NCI-H2196 treated with DMSO at 0.1 percent for 48 hours (cell line): Measurements from ENCODE around the gene SNX9.

ENCODE experiments used
- DNase-seq: peaks from one replicate; lab custom pipeline; 2025; ENCODE audit not compliant: unreplicated experiment; lab: John Stamatoyannopoulos, UW

The SNX9 gene

DNA sequence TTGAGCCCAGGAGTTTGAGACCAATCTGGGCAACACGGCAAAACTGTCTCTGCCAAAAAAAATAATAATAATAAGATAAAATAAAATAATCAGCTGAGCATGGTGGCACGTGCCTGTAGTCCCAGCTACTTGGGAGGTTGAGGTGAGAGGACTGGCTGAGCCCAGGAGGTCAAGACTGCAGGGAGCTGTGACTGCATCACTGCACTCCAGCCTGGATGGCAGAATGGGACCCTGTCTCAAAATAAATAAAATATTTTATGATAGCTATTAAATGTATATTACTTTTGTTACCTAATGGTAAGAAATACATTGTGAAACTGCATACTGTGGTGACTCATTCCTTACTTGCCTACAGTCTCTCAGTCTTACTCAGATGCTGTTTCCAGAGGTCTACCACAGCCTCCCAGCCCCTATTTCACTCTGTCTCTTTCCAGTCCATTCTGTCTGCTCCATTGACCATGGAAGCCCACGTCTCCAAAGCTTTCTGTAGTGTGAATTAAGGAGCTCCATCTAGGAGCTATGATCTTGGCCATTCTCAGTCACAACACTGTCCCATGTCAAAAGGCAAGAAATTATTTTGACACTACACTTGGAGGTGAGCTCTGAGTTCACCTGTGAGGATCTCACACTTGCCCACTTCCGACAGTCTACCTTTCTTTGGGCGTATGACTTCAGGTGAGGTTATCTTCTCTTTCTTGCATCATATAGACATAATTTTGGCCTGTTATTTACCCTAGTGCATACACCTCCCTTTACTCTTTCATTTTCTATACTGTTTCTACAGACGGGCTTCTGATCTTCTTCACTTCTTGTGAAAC, 22.4 kb upstream of the SNX9 start:
- DNase-seq = no peak

DNA sequence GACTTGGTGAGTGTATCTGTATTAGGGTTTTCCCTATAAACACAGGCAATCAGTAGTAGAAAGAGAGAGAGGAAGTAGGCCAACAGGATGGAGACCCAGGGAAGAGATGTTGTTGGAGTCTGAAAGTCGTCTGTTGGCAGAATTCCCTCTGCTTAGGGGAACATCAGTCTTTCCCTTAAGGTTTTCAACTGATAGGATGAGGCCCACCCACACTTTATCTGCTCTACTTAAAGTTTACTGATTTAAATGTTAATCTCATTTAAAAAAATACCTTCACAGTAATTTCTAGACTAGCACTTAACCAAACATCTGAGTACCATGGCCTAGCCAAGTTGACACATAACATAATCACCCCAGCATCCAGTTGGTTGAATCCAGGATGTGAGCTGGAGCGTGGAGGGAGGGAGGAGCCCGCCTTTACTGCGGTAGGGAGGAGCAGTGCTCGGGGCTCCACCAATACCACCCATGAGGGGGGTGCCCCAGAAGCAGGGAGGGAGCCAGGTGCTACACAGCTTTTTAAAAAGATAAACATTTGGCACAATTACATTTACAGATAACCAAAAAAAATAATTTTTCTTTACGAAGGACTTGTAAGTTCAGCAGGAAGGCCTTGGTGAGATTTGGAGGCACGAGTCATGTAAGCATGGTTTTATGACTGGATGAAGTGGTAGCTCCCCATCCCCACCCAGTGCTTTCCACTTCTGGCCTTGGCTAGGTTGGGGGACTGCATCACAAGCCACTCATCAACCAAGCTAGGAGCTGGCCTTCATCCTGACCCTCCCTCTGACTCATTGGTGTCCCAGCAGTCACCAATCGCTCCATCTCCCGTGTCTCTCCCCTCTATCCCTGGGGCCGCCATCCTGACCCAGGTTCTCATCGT, 18.4 kb upstream of the SNX9 start:
- no peak for DNase-seq

DNA sequence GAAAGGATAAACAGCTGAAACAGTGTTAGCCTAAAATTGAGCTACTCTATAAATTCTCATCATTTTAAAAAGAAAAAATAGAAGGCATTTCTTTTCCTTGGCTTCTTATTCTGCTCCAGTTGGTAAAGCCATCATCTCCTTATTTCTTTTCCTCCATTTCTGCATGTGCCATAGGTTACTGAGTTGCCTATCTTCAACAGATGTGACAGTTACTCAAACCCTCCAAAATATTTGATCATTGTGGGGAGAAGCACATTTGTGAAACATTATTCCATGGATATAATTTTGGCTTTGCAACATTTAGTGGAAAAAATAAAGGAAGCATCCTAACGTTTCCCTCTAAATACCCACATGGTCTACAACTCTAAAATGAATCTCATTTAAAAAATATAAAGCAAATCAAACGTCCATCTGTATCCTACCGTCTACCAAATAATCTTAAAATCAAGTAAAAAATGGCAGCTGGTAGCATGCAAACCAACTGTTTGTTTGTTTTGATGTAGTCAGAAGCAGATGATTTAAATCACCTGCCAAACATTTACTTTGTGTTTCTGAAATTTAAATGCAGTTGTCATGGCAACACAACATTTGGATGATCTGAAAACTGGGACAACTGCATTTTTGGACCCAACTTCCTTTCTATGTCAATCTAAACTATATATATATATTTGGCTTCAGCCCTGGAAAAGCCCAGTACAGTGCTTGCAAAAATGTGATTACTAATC, 16.8 kb upstream of the SNX9 start:
- no peak for DNase-seq

DNA sequence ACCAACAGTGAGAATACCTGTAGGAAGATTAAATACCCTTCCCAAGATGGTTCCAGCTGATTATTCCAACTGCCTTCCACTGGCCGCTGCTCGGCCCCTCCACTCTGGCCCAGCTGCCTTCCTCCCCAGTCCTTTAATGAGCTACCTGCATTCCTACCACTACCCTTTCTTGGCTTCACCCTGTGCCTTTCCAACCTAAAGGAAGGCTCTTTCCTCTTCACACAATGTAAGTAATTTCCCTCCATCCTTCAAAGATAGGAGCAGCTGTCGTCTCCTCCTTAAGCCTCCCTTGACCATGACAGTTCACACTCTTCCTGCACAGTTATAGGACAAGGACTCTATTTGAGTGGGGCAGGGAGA, 16.2 kb upstream of the SNX9 start:
- no peak for DNase-seq

DNA sequence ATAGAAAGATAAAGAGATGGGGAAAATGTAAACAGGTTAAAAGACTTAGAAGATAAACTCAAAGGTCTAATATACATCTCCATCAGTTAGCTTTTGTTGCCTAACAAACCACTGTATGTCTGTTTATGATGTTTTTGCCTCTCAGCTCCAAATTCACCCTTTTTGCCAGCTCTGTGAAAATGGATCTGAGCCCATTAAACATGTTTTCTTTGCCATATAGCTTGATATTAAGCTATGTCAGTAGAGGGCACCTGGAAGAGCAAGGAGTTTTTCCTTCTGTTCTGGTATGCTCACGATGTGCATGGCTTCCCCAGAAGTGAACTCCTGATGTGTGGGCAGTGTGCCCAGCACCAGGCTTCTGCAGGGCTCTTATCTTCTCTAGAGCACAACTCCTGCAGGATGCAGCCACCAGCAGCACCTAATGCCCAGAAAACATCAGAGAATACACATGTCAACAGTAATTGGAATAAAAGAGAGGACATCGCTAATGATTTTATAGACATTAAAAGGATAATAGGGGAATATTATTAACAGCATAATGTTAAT, 14.6 kb upstream of the SNX9 start:
- DNase-seq = no peak

DNA sequence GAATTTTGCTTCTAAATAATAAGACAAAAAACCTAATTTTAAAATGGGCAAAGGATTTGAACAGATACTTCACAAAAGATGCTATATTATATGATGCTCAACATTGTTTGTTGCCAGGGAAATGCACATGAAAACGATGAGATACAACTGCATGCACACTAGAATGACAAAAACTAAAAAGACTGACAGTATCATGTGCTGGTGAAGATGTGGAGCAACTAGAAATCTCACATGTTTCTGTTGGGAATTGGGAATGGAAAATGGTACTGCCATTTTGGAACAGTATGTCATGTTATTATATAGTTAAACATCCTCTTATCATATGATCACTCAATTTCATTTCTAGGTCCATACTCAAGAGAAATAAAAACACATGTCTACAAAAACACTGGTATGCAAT, 13.4 kb upstream of the SNX9 start:
- DNase-seq = no peak

DNA sequence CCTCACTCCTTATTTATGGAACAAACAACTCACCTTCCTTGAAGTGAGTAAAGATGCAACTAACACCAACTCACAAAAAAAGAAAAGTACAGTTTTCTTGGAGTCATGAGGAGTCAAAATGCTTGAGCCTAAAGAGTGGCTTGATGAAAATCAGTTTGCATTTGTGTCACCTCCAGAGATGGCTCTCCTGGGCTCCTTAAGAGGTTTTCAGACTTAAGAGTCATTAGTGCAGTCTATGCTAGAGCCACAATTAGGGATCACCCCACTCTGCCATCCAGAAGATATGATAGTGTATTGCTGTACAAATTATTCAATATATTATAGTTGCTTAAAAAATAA, 11.9 kb upstream of the SNX9 start:
- no peak for DNase-seq

DNA sequence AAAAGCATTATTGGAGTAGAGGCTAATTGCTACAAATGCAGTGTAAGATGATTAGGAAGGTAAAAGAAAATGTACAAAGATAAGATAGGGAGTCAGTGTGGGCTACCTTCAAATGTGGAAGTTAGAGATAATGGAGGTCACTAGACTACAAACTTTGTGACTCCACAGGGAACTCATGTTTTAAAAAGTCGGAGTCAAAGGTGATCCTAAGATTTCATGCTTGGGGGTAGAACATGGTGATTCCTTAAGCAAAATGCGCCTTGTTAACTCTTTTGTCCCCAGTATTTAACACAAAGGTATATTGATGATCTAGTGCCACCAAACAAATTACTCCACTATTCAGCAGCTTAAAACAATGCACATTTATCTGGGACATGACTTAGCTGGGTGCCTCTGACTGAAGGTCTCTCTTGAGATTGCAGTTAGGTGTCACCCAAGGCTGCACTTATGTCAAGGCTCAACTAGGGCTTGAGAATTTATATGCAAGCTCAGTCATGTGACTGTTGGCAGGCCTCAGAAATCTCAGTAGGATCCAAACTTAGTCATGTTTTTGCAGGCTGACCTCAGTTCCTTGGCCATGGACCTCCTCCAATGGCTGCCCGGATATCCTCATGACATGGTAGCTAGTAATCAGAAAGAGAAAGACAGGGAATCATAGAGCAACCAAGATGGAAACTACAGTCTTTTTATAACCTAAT, 11.4 kb upstream of the SNX9 start:
- no peak for DNase-seq

DNA sequence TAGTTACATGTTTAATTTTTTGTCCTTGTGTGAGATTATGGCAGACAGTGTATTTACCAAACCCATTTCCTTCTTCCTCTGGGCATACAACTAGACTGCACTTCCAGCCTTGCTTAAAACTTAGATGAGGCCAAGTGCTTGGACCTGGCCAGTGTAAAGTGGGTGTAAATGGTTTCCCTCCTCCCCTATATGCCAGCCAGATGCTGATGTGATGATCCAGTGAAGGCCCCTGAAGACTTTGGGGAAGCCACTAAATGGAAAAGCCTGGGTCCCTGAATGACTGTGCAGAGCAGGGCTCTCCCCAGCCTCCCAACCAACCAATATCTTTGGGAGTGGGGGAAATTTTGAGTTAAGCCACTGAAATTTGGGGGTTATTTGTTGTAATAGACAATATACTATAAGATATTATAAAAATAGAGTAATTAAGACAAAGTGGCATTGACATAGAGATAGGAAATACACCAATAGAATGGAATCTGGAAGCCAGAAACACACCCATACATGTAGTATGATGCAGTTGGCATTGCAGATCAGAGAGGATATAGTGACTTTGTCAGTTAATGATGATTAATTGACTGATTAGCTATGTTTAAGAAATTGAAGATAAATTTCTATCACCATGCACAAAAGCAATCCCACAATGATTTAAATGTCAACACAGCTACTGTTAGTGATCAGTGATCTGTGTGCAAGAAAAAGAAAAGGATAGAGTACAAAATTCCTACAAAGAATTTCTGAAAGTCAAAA, 10.4 kb upstream of the SNX9 start:
- DNase-seq = no peak

DNA sequence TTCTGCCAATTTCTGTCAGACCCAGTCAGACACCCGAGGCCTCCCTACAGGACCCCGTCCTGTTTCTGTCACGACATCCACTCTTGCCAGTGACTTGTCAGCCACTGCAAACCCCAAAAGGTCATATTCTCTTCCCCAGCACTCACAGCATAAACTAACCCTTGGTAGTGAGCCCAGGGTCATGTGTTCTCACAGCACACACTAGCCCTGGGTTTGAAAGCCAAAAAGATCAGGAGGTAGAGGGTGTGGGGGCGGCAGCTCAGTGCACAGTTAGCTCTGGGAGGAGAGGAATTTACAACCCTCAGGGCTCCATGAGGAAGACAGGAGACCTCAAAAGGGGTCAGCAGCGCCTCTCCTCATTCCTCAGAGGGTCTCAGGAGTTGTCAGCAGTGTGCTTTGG, 9.9 kb upstream of the SNX9 start:
- no peak for DNase-seq

DNA sequence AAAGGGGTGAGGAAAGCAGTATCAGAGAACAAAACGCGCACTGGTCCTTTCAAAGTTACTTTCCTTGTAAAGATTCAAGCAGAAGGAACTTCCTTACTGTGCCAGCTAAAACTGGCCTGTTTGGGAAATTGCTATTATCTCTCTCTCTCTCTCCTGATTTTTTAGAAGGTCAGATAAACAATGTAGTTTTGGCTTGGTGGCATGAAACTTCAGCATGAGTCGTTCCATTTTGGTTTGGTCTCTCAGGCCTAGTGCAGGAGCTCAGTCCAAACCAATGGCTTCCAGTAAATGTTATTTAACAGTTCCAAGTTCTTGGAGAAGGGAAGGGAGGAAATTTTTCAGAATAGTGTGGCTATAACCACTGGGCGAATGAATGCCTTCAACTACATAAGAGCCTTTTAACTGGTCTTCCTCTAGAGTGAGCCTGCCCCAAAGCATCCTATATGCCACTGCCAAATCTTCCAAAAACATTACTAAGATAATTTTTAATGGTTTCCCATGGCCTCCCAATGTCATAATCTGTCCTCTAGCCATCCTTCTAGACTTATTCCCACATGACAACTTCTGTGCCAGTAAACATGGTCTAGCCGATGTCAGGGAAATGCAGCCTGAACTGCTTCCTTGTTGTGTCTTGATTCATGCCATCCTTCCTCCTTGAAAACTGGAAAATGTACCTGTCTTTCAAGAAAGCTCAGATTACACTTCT, 9.1 kb upstream of the SNX9 start:
- DNase-seq = no peak

DNA sequence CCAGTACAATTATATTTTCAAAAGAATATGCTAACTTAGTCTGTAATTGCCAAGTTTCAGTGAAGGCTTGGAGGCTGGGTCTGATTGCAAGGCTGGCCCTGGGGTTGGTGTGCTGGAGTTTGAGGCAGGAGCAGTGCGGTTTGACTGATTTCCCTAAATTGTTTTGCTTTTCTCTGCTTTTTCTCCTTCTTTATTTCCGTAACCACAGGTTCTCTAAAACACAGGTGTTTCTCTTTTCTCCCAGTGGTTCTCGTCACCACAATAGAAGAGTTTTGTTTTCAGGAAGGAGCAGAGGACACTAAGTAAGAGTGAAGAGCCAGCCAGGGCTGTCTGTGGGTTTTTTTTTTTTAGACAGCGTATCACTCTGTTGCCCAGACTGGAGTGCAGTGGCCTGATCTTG, 8.2 kb upstream of the SNX9 start:
- no peak for DNase-seq

DNA sequence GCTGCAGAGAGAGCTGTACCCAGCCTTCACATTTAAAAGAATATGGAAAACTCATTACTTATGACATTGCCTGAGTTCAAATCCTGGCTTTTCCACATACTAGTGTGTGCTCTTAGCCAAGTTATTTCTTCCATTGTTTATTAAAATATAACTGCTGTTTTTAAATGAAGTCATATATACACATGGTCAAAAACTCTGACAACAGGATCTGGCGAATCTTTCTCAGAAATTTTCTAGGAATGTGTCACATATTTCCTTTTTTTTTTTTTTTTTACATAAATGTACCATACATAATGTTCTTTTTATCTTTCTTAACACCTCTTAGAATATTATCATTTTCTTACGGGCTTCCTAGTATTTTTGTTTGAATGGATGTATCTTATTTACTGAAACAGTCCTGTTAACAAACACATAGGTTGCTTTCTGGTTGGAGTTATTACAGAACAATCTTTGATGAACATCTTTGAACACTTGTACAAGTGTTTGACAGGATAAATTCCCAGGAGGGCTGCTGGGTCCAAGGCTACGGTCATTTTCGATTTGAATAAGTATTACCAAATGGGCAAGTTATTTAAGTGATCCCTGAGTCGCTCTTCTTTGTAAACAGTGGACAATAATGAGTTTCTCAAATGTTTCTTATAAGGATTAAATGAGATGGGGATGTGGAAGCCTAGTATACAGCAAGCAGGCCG, 1.6 kb upstream of the SNX9 start:
- no peak for DNase-seq

DNA sequence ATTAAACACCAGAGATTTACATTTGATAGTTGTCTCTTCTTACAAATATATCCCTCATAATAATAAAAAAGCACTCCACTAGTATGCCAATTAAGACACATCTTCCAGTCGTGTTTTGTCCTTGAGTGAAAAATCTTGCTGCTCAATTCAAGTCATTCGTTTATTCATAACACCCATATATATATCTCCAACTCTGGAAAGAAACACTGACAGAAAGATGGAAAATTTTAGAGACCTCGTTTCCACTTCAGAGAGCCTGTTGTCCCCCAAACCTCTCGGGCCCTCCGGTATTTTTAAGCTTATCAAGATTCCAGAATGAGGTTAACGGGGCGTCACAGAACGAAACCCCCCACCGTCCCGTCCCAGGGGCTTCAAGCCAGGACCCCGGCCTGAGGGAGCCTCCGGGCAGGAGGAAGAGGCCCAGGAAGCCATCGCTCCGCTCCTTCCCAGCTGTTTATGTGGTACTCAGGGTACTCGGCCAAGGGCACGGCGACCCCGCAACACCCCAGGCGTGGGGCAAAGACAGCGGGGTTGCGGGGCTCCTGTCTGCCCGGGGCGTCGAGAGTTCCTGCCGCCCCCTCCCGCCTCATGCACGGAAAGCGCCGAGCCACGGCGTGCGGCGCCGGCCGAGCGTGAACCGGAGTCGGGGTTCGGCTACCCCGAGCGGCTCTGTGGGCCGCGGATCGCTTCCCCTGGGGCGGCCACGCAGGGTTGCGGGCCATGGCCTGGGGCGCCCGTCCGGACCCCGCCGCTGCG, 623 bp upstream of the SNX9 start:
- DNase-seq = no peak

DNA sequence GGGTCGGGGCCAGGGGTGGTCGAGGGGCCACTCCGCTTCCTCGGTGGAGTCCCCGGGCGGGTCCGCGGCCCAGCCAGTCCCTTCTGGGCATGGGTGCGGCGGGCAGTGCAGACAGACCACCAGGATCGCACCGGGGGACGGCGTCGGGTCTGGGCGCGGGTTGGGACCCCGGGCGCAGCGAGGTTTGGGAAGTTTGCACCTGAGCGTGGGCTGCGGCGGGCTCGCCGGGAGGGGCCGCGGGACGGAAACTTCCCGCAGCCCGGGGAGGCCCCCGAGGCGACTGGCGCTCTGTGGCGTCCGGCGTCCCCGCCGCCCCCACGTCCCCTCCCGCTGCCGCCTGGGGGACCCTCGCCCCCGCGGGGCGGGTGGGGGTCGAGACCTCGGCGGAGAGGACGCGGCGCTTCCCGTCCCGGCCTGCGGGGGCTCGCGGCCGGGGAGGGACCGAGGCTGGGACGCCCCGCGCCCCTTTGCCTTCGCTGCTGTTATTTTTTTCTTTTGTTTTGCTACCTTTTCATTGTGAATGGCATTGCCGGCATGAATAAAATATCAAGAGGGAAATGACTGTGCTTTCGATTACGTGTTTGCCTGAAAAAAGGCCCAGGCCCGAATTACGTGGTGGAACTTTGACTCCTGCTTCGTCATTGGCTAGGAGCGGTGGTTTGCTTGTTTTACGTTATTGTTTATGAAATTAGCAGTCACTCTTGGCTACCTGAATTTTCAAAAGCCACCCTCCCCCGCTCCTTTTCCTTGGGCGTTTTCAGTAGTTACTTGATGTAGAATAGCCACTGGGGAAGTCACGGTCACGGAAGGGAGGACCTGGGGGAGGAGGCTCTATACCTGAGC, 703 bp downstream of the SNX9 start:
- DNase-seq = no peak

DNA sequence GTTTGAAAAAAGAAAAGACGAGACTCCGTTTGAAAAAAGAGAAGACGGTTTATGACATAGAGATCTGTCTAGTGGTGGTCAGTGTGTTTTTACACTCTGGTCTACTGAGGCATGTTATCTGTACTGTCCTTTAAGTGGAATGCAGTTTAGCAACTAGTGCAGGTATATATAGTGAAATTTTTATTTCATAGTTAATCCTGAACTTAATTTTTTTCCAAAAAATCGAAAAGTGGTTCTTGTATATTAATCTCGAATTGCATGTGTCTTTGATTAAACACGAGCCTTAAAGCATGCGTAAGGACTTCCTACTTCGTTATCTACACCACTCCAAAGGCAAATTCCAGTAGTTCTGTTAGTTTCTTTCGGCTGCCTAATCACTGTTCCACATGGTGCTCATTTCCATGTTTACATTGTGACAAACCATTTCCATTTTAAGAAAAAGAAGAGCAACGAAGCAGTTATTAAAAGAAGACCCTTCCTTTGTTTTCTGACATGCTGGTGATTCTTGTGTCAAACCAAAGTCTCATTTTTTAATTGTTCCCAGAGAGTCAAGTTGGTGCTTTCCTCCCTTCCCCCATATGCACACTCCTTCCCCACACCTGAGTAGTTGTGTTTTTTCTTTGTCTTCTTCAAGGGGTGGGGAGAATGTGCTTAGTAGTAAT, 2.3 kb downstream of the SNX9 start:
- no peak for DNase-seq
